IPS DF 6.9 (cell line): ENCODE results near the gene RPS6KC1.
A peak's percentile ranks its signal among the peaks of the same experiment; 100 is the strongest.
"Not testable (repeated sequence)": the region's sequence is repeated elsewhere in the genome, so short reads cannot be mapped to it uniquely, and the experiment has no call there.

ENCODE experiments used
- DNase-seq: peaks from one replicate; pipeline ENCODE4 v3.0.0-alpha.2; 2013; ENCODE audit warnings: low read depth, low spot score
- H3K27ac ChIP-seq: one replicate; pipeline ENCODE4 v1.5.1; 2013; ENCODE audit warnings: low read length, control low read depth
- H3K27me3 ChIP-seq: 2 replicates; pipeline ENCODE4 v1.6.1; 2013; ENCODE audit warnings: mild to moderate bottlenecking, low read length; ENCODE audit not compliant: control insufficient read depth, insufficient read depth
- H3K36me3 ChIP-seq: 2 replicates; pipeline ENCODE4 v1.6.1; 2013; ENCODE audit warnings: low read length; ENCODE audit not compliant: control insufficient read depth, insufficient read depth
- H3K4me1 ChIP-seq: 2 replicates; pipeline ENCODE4 v1.6.1; 2013; ENCODE audit warnings: low read length; ENCODE audit not compliant: control insufficient read depth, insufficient read depth
- H3K4me3 ChIP-seq: 2 replicates; pipeline ENCODE4 v1.5.1; 2013; ENCODE audit warnings: mild to moderate bottlenecking, low read length
- H3K9me3 ChIP-seq: 2 replicates; pipeline ENCODE4 v1.6.1; 2013; ENCODE audit warnings: low read length, inconsistent platforms; ENCODE audit not compliant: control insufficient read depth, insufficient read depth
- WGBS: extraction: QIAGEN DNeasy Blood & Tissue Kit; methylation state at CpG from one replicate; pipeline ENCODE4 v1.1.7; 2013; ENCODE audit warnings: mixed read lengths, missing lambda C conversion rate; ENCODE audit not compliant: insufficient read length, insufficient coverage; 5-methylcytosine and 5-hydroxymethylcytosine counted together

Gene RPS6KC1

GRCh38 chr1:213219076-213219475, 168.0 kb downstream of the RPS6KC1 start:
- not testable (repeated sequence) for H3K36me3 ChIP-seq, H3K4me1 ChIP-seq, H3K27me3 ChIP-seq, H3K4me3 ChIP-seq, H3K9me3 ChIP-seq, H3K27ac ChIP-seq, DNase-seq
- WGBS = no CpG with 5 or more reads among the region's 2 CpGs

- no CpG with 5 or more reads among the region's 4 CpGs for WGBS
- no peaks in the 10 kb centered on the region for H3K4me1 ChIP-seq
- H3K4me3 ChIP-seq = no peak overlapping the region
- H3K9me3 ChIP-seq = no peaks in the 10 kb centered on the region
- no peaks in the 10 kb centered on the region for H3K36me3 ChIP-seq
- DNase-seq = no peak
- H3K27me3 ChIP-seq = no peaks in the 10 kb centered on the region
- no peak overlapping the region for H3K27ac ChIP-seq
Measured at GRCh38 chr1:213221209-213221608, 170.2 kb downstream of the RPS6KC1 start.

- Histone ChIP-seq H3K9me3 (no peaks in the 10 kb centered on the region), H3K27me3 (no peaks in the 10 kb centered on the region), H3K4me1 (no peaks in the 10 kb centered on the region), H3K36me3 (no peaks in the 10 kb centered on the region), H3K27ac (no peak overlapping the region), H3K4me3 (no peak overlapping the region)
- no peak for DNase-seq
- WGBS = no CpG with 5 or more reads among the region's 2 CpGs
Measured at GRCh38 chr1:213227458-213227857, 176.4 kb downstream of the RPS6KC1 start.

GRCh38 chr1:213231795-213232231, 180.8 kb downstream of the RPS6KC1 start:
- no CpG with 5 or more reads among the region's 4 CpGs for WGBS
- H3K9me3 ChIP-seq = no peaks in the 10 kb centered on the region
- peak; percentile 78 for DNase-seq
- no peak overlapping the region for H3K4me3 ChIP-seq
- H3K27ac ChIP-seq = no peak overlapping the region
- no peaks in the 10 kb centered on the region for H3K27me3 ChIP-seq
- H3K36me3 ChIP-seq = no peaks in the 10 kb centered on the region
- no peaks in the 10 kb centered on the region for H3K4me1 ChIP-seq

- H3K36me3 ChIP-seq = no peaks in the 10 kb centered on the region
- H3K4me1 ChIP-seq = peaks cover 2% of the 10 kb centered on the region; the same call in 1 of the 2 replicates
Measured at GRCh38 chr1:213242883-213243282, 191.8 kb downstream of the RPS6KC1 start.

GRCh38 chr1:213244664-213245091, 193.6 kb downstream of the RPS6KC1 start:
- Histone ChIP-seq H3K36me3 (no peaks in the 10 kb centered on the region), H3K9me3 (no peaks in the 10 kb centered on the region), H3K27me3 (no peaks in the 10 kb centered on the region), H3K4me3 (no peak overlapping the region), H3K4me1 (peaks cover 2% of the 10 kb centered on the region; the same call in 1 of the 2 replicates), H3K27ac (no peak overlapping the region)
- WGBS = no CpG with 5 or more reads among the region's 3 CpGs
- DNase-seq = peak; percentile 37

More at GRCh38 chr1:213242883-213243282, 191.8 kb downstream of the RPS6KC1 start:
- WGBS = no CpG with 5 or more reads among the region's 1 CpG
- no peaks in the 10 kb centered on the region for H3K27me3 ChIP-seq
- H3K27ac ChIP-seq = no peak overlapping the region
- no peaks in the 10 kb centered on the region for H3K9me3 ChIP-seq
- DNase-seq = no peak
- no peak overlapping the region for H3K4me3 ChIP-seq

GRCh38 chr1:213245260-213245910, 194.3 kb downstream of the RPS6KC1 start:
- no peaks in the 10 kb centered on the region for H3K36me3 ChIP-seq
- no peak for DNase-seq
- H3K4me1 ChIP-seq = peaks cover 2% of the 10 kb centered on the region; the same call in 1 of the 2 replicates
- H3K9me3 ChIP-seq = no peaks in the 10 kb centered on the region
- H3K27me3 ChIP-seq = no peaks in the 10 kb centered on the region
- no peak overlapping the region for H3K4me3 ChIP-seq
- H3K27ac ChIP-seq = no peak overlapping the region

GRCh38 chr1:213247038-213247437, 196.0 kb downstream of the RPS6KC1 start:
- peaks cover 2% of the 10 kb centered on the region; the same call in 1 of the 2 replicates for H3K4me1 ChIP-seq
- H3K4me3 ChIP-seq = no peak overlapping the region
- no peak overlapping the region for H3K27ac ChIP-seq
- no peaks in the 10 kb centered on the region for H3K9me3 ChIP-seq
- DNase-seq = no peak
- WGBS = no CpG with 5 or more reads among the region's 2 CpGs
- H3K36me3 ChIP-seq = no peaks in the 10 kb centered on the region
- no peaks in the 10 kb centered on the region for H3K27me3 ChIP-seq

- Histone ChIP-seq H3K27me3 (no peaks in the 10 kb centered on the region), H3K9me3 (no peaks in the 10 kb centered on the region), H3K4me1 (peaks cover 2% of the 10 kb centered on the region; the same call in 1 of the 2 replicates), H3K4me3 (no peak overlapping the region), H3K27ac (no peak overlapping the region), H3K36me3 (no peaks in the 10 kb centered on the region)
- no CpG with 5 or more reads among the region's 6 CpGs for WGBS
- DNase-seq = no peak
Measured at GRCh38 chr1:213249395-213249794, 198.4 kb downstream of the RPS6KC1 start.

GRCh38 chr1:213250041-213250440, 199.0 kb downstream of the RPS6KC1 start:
- no peaks in the 10 kb centered on the region for H3K9me3 ChIP-seq
- H3K27me3 ChIP-seq = no peaks in the 10 kb centered on the region
- H3K4me3 ChIP-seq = no peak overlapping the region
- no peaks in the 10 kb centered on the region for H3K36me3 ChIP-seq
- no peaks in the 10 kb centered on the region for H3K4me1 ChIP-seq
- no peak overlapping the region for H3K27ac ChIP-seq
- DNase-seq = no peak
- WGBS = no CpG with 5 or more reads among the region's 6 CpGs

- no peak overlapping the region for H3K27ac ChIP-seq
- DNase-seq = no peak
- no peaks in the 10 kb centered on the region for H3K4me1 ChIP-seq
- no peaks in the 10 kb centered on the region for H3K27me3 ChIP-seq
- no peaks in the 10 kb centered on the region for H3K36me3 ChIP-seq
- H3K9me3 ChIP-seq = no peaks in the 10 kb centered on the region
- no CpG with 5 or more reads among the region's 3 CpGs for WGBS
- no peak overlapping the region for H3K4me3 ChIP-seq
Measured at GRCh38 chr1:213250446-213250845, 199.4 kb downstream of the RPS6KC1 start.
